Epithelial cell of prostate (primary cell): ENCODE measurements around the gene CNP.
"Not testable (repeated sequence)": the region's sequence is repeated elsewhere in the genome, so short reads cannot be mapped to it uniquely, and the experiment has no call there.

ENCODE experiments used
- DNase-seq: peaks from one replicate; pipeline ENCODE4 v3.0.0-alpha.2; 2011; ENCODE audit warnings: low read depth, low spot score
- H3K27ac ChIP-seq: fragments of 450-650 bp; 2 replicates; pipeline ENCODE4 v1.5.1; 2017; ENCODE audit warnings: mild to moderate bottlenecking

CNP gene

GRCh38 chr17:42000413-42001133, 34.0 kb downstream of the CNP start:
- no peak overlapping the region for H3K27ac ChIP-seq
- DNase-seq = no peak

- no peak overlapping the region for H3K27ac ChIP-seq
- no peak for DNase-seq
Measured at GRCh38 chr17:42001729-42002128, 35.1 kb downstream of the CNP start.

- no peak overlapping the region for H3K27ac ChIP-seq
- no peak for DNase-seq
Measured at GRCh38 chr17:42002175-42002791, 35.7 kb downstream of the CNP start.

DNA sequence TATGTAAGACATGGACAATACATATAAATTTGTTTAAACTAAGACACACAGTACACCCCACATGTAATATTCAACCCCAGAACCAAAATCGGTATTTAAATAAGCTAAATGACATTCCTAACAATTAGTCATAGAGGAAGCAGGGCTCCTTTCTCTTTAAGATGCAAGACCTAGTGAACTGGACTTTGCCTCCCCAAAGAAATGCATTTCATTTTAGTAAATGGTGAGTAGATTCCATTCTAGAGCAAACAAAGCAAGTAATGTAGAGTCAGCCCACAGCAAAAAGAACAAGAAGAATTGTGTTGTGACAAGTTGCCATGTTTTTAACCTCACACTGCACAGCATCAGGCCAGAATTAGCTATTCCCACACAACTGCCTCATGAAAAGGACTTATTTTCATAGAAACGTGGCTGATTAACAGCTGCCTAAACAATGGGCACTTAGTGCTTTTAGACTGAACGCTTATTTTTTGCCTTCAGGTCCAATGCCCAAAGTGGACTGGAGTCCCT, 36.3 kb downstream of the CNP start:
- no peak for DNase-seq
- no peak overlapping the region for H3K27ac ChIP-seq

- no peak for DNase-seq
- no peak overlapping the region for H3K27ac ChIP-seq
Measured at GRCh38 chr17:42005166-42005565, 38.6 kb downstream of the CNP start.

GRCh38 chr17:42009170-42009569, 42.6 kb downstream of the CNP start:
- H3K27ac ChIP-seq = peak overlapping the region; percentile 82
- DNase-seq = no peak

GRCh38 chr17:42010266-42010680, 43.7 kb downstream of the CNP start:
- DNase-seq = not testable (repeated sequence)
- peak overlapping the region; percentile 82 for H3K27ac ChIP-seq

GRCh38 chr17:42010898-42011516, 44.4 kb downstream of the CNP start:
- DNase-seq = no peak
- H3K27ac ChIP-seq = peak overlapping the region; percentile 82

GRCh38 chr17:42012363-42012762, 45.8 kb downstream of the CNP start:
- not testable (repeated sequence) for DNase-seq

GRCh38 chr17:42013740-42014139, 47.1 kb downstream of the CNP start:
- H3K27ac ChIP-seq, DNase-seq: not testable (repeated sequence)

More at GRCh38 chr17:42012363-42012762, 45.8 kb downstream of the CNP start:
- peak overlapping the region; percentile 82 for H3K27ac ChIP-seq

DNA sequence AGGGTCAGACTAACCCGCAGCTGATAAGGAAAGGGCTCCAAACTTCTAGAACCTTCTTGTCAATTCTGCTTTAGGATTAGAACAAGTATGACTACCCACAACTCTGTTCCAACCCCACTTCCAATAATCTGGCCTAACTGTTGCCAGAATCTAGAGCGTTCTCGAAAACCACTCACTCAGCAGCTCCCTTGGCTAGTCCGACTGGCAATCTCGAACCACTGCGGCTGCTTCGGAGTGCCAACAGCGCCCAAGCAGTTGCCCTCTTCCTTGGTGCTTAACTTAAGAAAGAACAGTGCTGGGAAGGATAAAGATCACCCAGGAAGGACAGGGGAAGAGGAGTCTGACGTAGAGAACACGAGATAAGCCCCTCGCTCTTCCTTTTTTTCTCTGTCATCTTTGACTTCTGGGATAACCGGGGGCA, 49.8 kb downstream of the CNP start:
- DNase-seq = no peak
- H3K27ac ChIP-seq = peak overlapping the region; percentile 89

GRCh38 chr17:42016941-42017865, 50.6 kb downstream of the CNP start, which contains the start of gene DNAJC7:
DNAJC7 (minus strand) TSS chr17:42017439; CDS start chr17:42017416, 23 bp downstream.
- H3K27ac ChIP-seq = peak within 1 kb of the TSS; percentile 89
- DNase-seq = peak; percentile 44

GRCh38 chr17:42017866-42018200, 51.2 kb downstream of the CNP start:
- H3K27ac ChIP-seq = peak overlapping the region; percentile 89
- peak; percentile 22 for DNase-seq

DNA sequence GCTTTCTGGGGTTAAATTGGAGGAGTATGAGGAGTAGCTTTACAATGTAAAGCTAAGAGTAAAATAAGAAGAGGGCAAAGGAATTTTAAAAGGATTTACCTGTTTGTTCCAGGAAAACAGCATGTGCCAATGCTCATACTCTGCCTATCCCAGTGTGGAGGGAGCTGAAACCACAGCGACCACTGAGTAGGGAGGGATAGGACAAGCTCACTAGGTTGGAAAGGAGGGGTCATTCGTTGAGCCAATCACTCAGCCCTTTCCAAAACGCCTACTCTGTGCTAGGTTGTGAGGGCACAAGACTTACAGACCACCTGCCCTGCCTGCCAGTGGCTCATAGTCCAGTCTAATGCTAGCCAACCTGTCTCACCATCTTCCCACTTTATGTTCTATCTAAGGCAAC, 51.7 kb downstream of the CNP start:
- H3K27ac ChIP-seq = peak overlapping the region; percentile 89
- no peak for DNase-seq

DNA sequence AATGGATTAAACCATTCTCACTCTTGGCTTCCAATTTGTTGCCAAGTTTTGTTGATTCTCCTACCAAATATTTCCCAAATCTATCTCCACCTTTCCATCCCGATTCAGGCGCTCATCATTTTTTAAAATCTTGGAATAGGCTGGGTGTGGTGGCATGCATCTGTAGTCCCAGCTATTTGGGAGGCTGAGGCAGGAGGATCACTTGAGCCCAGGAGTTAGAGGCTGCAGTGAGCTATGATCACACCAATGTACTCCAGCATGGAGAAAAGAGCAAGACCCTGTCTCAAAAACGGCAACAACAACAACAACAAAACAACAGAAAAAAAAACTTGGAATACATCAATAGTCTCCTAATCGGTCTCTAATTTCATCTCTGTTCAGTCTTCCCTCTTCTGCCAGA, 52.4 kb downstream of the CNP start:
- DNase-seq = no peak
- no peak overlapping the region for H3K27ac ChIP-seq

DNA sequence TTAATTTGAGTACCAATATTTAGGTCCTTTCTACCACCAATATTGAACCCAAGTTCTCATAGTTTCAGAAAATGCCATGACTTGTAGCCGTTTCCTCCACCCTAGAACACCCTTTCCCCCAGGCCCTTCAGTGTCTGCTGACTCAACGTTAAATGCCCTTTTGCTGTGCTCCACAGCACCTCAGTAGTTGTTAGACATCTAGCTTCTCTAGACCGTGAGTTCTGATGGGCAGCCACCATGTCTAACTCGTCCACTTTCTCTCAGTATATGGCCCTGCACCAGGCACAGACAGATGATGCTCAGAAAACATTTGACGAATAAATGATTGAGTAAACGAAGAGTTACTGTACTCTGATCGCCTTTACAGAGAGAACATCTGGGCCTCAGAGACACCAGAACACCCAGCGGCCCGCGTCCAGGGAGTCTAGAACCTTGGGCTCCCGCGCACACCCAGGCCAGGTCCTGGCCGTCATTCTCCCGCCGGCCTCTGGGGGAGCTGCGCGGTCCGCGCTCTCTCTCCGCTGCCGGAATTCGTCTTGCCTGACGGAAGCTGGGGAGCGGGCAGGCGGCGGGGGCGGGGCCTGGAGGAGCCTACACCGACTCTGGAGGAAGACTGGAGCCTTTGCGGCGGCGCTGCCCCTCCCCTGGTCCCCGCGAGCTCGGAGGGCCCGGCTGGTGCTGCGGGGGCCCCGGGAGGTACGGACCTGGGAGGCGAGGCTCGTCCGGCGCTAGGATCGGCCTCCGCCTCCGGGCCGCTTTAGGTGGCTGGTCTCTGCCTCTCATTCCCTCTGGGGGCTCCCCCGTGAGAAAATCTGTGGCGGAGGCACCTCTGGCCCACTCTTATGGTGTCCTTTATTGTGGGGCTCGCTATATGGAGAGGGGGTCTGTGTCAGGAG, 53.2 kb downstream of the CNP start, which contains the start of gene NKIRAS2:
Gene NKIRAS2, plus strand, starts transcription at position 582 of the 896 bp plus-strand sequence. CDS start 1,488 bp downstream, outside the sequence.
- H3K27ac ChIP-seq = peak within 1 kb of the TSS; percentile 53
- peak; percentile 64 for DNase-seq

GRCh38 chr17:42020845-42021244, 54.2 kb downstream of the CNP start:
- not testable (repeated sequence) for DNase-seq, H3K27ac ChIP-seq

DNA sequence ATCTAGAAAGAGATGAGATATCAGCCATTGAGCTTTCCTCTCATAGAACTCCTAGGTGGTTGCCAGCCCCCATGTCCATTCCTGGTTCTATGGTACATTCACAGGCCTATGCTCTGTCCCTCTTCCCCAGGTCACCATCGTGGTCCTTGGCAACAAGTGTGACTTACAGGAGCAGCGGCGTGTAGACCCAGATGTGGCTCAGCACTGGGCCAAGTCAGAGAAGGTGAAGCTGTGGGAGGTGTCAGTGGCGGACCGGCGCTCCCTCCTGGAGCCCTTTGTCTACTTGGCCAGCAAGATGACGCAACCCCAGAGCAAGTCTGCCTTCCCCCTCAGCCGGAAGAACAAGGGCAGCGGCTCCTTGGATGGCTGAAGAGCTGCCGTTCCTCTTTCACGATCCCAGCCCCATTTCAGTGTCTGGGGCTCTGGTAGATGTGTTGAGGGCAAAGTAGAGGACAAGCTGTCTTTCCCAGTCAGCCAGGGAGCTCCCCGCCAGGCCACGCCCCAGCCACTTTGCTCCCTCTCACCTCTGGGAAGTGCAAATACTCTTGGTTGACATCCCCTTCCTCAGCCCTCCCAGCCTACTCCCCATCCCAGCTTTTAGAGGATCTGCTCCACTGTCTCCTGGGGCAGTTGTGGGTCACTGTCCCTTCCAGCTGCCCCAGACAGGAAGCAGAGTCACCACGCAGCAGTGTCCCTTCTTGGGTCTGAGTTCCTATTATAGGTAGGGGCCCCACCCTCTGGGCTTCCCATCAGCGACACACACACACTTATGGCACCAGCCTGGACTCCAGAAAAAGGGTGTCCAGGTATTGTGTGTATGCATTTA, 57.1 kb downstream of the CNP start:
- H3K27ac ChIP-seq = peak overlapping the region; percentile 56
- DNase-seq = no peak
